ENCODE results near the gene TUBB1. TPM values are rescaled to one million over a fixed set of nuclear protein-coding genes. Genes with fewer than 3 reads are reported as not detected.

TUBB1 gene
- total and polyA plus RNA-seq, 2 of the 4 experiments (the other 2 are of a cell fraction), result not detected

GRCh38 chr20:59025511-59025910, 6.3 kb downstream of the TUBB1 start:
- H3K27me3 ChIP-seq (ENCODE audit: control insufficient read depth, insufficient read depth, low read length), result no peaks in the 10 kb centered on the region
- no TSS peak for BruUV-seq (replicated peaks)
- H2BK120ac ChIP-seq (ENCODE audit: low read depth, low read length), result no peak overlapping the region
- no peak overlapping the region for H4K5ac ChIP-seq (ENCODE audit: low read depth, low read length)
- WGBS, 2 experiments (ENCODE audit: extremely low coverage in 2 of 2, insufficient read length in 1 of 2), result 100% methylated on average over 3 of the region's 4 CpGs; no CpG with 5 or more reads in 1 of the 2 experiments
- peaks cover 6 to 67% of the 10 kb centered on the region in 2 experiments; a peak in 3 of 4 replicates for H3K79me1 ChIP-seq (ENCODE audit: low read depth in 1 of 2, low read length in 2 of 2)
- no peak overlapping the region for H2BK5ac ChIP-seq (ENCODE audit: low read depth, low read length, poor library complexity, severe bottlenecking)
- H3K18ac ChIP-seq (ENCODE audit: low read depth, low read length), result no peak overlapping the region
- no peak overlapping the region for H3K9ac ChIP-seq (ENCODE audit: low read depth, low read length)
- H2AK9ac ChIP-seq (replicated peaks; ENCODE audit: low read depth, low read length, poor library complexity), result no peak overlapping the region
- POLR2A ChIA-PET (ENCODE audit: unreplicated experiment), result no interaction called here
- no peak overlapping the region for H2AFZ ChIP-seq (replicated peaks; ENCODE audit: low read length, poor library complexity)
- no peak overlapping the region for H3K4me3 ChIP-seq (ENCODE audit: insufficient read depth, low read depth, low read length)
- intact Hi-C loops (cut with micrococcal nuclease), result loop anchor here (5.0 kb wide), 1 partner anchor 38 kb away; no protein-coding TSS in a partner anchor
- no peak overlapping the region for H3K23ac ChIP-seq (ENCODE audit: low read depth, low read length)
- H3K9me3 ChIP-seq (ENCODE audit: control insufficient read depth, insufficient read depth, low read length), result no peaks in the 10 kb centered on the region
- H3K14ac ChIP-seq (replicated peaks; ENCODE audit: low read depth, low read length), result no peak overlapping the region
- H2BK15ac ChIP-seq (ENCODE audit: low read depth, low read length), result no peak overlapping the region
- no peak overlapping the region for H3K56ac ChIP-seq (ENCODE audit: extremely low read depth, insufficient read depth, low read length)
- H3K27ac ChIP-seq (ENCODE audit: insufficient read depth, low read length), result no peak overlapping the region
- peaks cover 14% of the 10 kb centered on the region for H3K9me1 ChIP-seq (ENCODE audit: insufficient read depth, low read length)
- no peak overlapping the region for H2AK5ac ChIP-seq (ENCODE audit: low read depth, low read length)
- H3K4me1 ChIP-seq (ENCODE audit: control insufficient read depth, insufficient read depth, low read length), result peaks cover 4% of the 10 kb centered on the region; the same call in 1 of the 2 replicates
- peaks cover 31% of the 10 kb centered on the region for H3K36me3 ChIP-seq (ENCODE audit: control insufficient read depth, insufficient read depth, low read length)
- TF ChIP-seq BHLHE40 (IDR thresholded peaks at IDR 0.05; ENCODE audit: low read depth, low read length) (no peak), CEBPB (IDR thresholded peaks at IDR 0.05; ENCODE audit: low read depth, low read length) (no peak), FOS (IDR thresholded peaks at IDR 0.05; ENCODE audit: low read depth, low read length) (no peak), RAD21 (IDR thresholded peaks at IDR 0.05; ENCODE audit: low read length) (no peak), POLR2A (IDR thresholded peaks at IDR 0.05; ENCODE audit: low read depth, low read length) (no peak), MXI1 (IDR thresholded peaks at IDR 0.05; ENCODE audit: borderline replicate concordance, low read depth, low read length) (no peak), MAFK (IDR thresholded peaks at IDR 0.05; ENCODE audit: low read depth, low read length) (no peak), MAZ (IDR thresholded peaks at IDR 0.05; ENCODE audit: borderline replicate concordance, low read depth, low read length) (no peak)
- TF ChIP-seq, protein P1, sequence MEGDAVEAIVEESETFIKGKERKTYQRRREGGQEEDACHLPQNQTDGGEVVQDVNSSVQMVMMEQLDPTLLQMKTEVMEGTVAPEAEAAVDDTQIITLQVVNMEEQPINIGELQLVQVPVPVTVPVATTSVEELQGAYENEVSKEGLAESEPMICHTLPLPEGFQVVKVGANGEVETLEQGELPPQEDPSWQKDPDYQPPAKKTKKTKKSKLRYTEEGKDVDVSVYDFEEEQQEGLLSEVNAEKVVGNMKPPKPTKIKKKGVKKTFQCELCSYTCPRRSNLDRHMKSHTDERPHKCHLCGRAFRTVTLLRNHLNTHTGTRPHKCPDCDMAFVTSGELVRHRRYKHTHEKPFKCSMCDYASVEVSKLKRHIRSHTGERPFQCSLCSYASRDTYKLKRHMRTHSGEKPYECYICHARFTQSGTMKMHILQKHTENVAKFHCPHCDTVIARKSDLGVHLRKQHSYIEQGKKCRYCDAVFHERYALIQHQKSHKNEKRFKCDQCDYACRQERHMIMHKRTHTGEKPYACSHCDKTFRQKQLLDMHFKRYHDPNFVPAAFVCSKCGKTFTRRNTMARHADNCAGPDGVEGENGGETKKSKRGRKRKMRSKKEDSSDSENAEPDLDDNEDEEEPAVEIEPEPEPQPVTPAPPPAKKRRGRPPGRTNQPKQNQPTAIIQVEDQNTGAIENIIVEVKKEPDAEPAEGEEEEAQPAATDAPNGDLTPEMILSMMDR (conservative IDR thresholded peaks at IDR 0.05; ENCODE audit: low read depth, low read length), result no peak
- TF ChIP-seq, protein P2, sequence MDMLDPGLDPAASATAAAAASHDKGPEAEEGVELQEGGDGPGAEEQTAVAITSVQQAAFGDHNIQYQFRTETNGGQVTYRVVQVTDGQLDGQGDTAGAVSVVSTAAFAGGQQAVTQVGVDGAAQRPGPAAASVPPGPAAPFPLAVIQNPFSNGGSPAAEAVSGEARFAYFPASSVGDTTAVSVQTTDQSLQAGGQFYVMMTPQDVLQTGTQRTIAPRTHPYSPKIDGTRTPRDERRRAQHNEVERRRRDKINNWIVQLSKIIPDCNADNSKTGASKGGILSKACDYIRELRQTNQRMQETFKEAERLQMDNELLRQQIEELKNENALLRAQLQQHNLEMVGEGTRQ (IDR thresholded peaks at IDR 0.05; ENCODE audit: low read depth, low read length), result no peak
- ATAC-seq (ENCODE audit: low read depth) (no peak), DNase-seq (no peak)
- no peak overlapping the region for H4K91ac ChIP-seq (ENCODE audit: insufficient read depth, low read depth, low read length)
- dilution Hi-C loops (cut with HindIII; ENCODE audit: low sequenced_read_pairs, unreplicated experiment), result no loop called here
- CTCF ChIA-PET, result no interaction called here
- in situ Hi-C loops (cut with MboI; ENCODE audit: low sequenced_read_pairs), result loop anchor here (10.0 to 25.0 kb wide), 4 partner anchors 121 to 1638 kb away; partner anchors contain the start of genes ANKRD60 and RBM38
- no peak overlapping the region for H4K8ac ChIP-seq (ENCODE audit: low read depth in 2 of 2, low read length in 2 of 2)
- H3K4me2 ChIP-seq (ENCODE audit: low read depth, low read length), result no peak overlapping the region
- peaks cover 49% of the 10 kb centered on the region for H4K20me1 ChIP-seq (ENCODE audit: insufficient read depth, low read length)
- no peak overlapping the region for H2BK20ac ChIP-seq (ENCODE audit: low read depth, low read length)
- no peak overlapping the region for H3K4ac ChIP-seq (ENCODE audit: low read depth, low read length)

Measured in IMR-90 (cell line).